Measurements from ENCODE around the gene ARPC1A.

Gene ARPC1A

GRCh38 chr7:99396418-99397296 lies 71.0 kb downstream of the ARPC1A start:
- no peaks in the 10 kb centered on the region for H3K9me3 Mint-ChIP-seq
- peak overlapping the region; percentile 97 for H3K27ac Mint-ChIP-seq
- H3K4me1 Mint-ChIP-seq = peaks cover 43% of the 10 kb centered on the region
- H3K27me3 Mint-ChIP-seq (ENCODE audit: low read depth, poor library complexity) = no peaks in the 10 kb centered on the region
- DNase-seq = no peak
- peaks cover 30% of the 10 kb centered on the region for H3K36me3 Mint-ChIP-seq (ENCODE audit: low read depth)
- H3K4me3 Mint-ChIP-seq = no peak overlapping the region
- no peak for TF ChIP-seq CTCF (IDR thresholded peaks at IDR 0.05)

- DNase-seq = no peak
- peak overlapping the region; percentile 97 for H3K27ac Mint-ChIP-seq
- peaks cover 30% of the 10 kb centered on the region for H3K36me3 Mint-ChIP-seq (ENCODE audit: low read depth)
- no peaks in the 10 kb centered on the region for H3K9me3 Mint-ChIP-seq
- peaks cover 43% of the 10 kb centered on the region for H3K4me1 Mint-ChIP-seq
- TF ChIP-seq CTCF (IDR thresholded peaks at IDR 0.05) = no peak
- H3K27me3 Mint-ChIP-seq (ENCODE audit: low read depth, poor library complexity) = no peaks in the 10 kb centered on the region
- no peak overlapping the region for H3K4me3 Mint-ChIP-seq
Observed at GRCh38 chr7:99397297-99397983, 71.7 kb downstream of the ARPC1A start.

GRCh38 chr7:99398891-99399445 lies 73.3 kb downstream of the ARPC1A start:
- no peak for TF ChIP-seq CTCF (IDR thresholded peaks at IDR 0.05)
- H3K27me3 Mint-ChIP-seq (ENCODE audit: low read depth, poor library complexity) = no peaks in the 10 kb centered on the region
- no peak overlapping the region for H3K4me3 Mint-ChIP-seq
- no peak for DNase-seq
- peak overlapping the region; percentile 29 for H3K27ac Mint-ChIP-seq
- H3K4me1 Mint-ChIP-seq = peaks cover 34% of the 10 kb centered on the region
- H3K36me3 Mint-ChIP-seq (ENCODE audit: low read depth) = peaks cover 42% of the 10 kb centered on the region
- no peaks in the 10 kb centered on the region for H3K9me3 Mint-ChIP-seq

- no peak overlapping the region for H3K4me3 Mint-ChIP-seq
- TF ChIP-seq CTCF (IDR thresholded peaks at IDR 0.05) = no peak
- peaks cover 46% of the 10 kb centered on the region for H3K36me3 Mint-ChIP-seq (ENCODE audit: low read depth)
- H3K9me3 Mint-ChIP-seq = no peaks in the 10 kb centered on the region
- no peak for DNase-seq
- H3K27ac Mint-ChIP-seq = peak overlapping the region; percentile 29
- H3K4me1 Mint-ChIP-seq = peaks cover 31% of the 10 kb centered on the region
- H3K27me3 Mint-ChIP-seq (ENCODE audit: low read depth, poor library complexity) = no peaks in the 10 kb centered on the region
Observed at GRCh38 chr7:99399597-99399996, 73.9 kb downstream of the ARPC1A start.

GRCh38 chr7:99402854-99403253 lies 77.2 kb downstream of the ARPC1A start:
- Mint-ChIP-seq H3K4me1 (peaks cover 24% of the 10 kb centered on the region), H3K4me3 (no peak overlapping the region), H3K36me3 (ENCODE audit: low read depth) (peaks cover 43% of the 10 kb centered on the region), H3K9me3 (no peaks in the 10 kb centered on the region), H3K27ac (no peak overlapping the region), H3K27me3 (ENCODE audit: low read depth, poor library complexity) (no peaks in the 10 kb centered on the region)
- DNase-seq = no peak
- TF ChIP-seq CTCF (IDR thresholded peaks at IDR 0.05) = no peak

Measured in nephron progenitor cell (in vitro differentiated cells).